D721Med (cell line): ENCODE data around the gene EDDM3A.
"Not testable (repeated sequence)": the region's sequence is repeated elsewhere in the genome, so short reads cannot be mapped to it uniquely, and the experiment has no call there.

Experiments
- DNase-seq: peaks from one replicate; pipeline ENCODE4 v3.0.0; 2011; ENCODE audit warnings: low spot score; ENCODE audit not compliant: insufficient read length
- FAIRE-seq: peaks from 2 replicates; lab custom pipeline; 2011; peaks lifted over from hg19 to GRCh38; lab: Jason Lieb, UNC
- CTCF ChIP-seq: IDR thresholded peaks from 2 replicates; pipeline ENCODE4 v1.5.1; 2012; ENCODE audit warnings: mild to moderate bottlenecking, control low read depth; ENCODE audit not compliant: insufficient read depth; ENCODE audit errors: missing control alignments

The EDDM3A gene

DNA sequence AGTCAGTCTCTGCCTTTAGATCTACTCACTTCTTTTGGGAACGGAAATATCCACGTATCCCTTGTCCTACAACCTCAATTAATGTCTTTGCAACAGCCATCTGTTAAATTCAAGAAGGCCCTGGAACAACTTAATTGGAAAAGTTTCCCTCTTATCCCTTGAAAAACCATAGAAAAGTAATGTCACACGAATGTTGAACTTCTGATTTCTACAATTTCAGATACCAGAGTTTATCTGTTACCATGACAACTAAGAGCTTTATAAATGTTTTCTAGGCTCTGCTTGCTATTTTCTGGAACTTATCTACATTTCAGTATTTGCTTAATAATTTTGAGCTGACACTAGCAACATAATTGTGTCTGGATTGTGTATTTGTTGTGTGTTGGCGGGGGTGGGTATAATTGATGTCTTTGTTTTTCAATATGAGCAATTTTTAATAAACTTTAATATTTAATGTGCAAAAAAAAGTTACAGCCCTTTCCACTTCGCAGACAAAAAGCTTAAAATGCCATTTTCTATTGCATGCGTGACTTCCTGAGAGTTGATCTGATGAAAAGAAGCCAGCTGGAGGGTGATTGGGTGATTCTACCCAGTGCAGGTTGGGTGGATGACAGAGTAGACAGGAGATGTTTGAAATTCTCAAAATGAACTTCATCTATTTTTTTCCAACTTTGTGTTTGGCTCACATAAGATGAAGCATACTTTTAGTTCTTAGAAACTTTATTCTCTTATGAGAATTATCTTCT lies 11.8 kb upstream of the EDDM3A start:
- no peak for TF ChIP-seq CTCF
- FAIRE-seq = no peak

GRCh38 chr14:20734430-20734806 lies 11.3 kb upstream of the EDDM3A start:
- FAIRE-seq (no peak), DNase-seq (no peak)
- no peak for TF ChIP-seq CTCF

More for the DNA sequence above, 11.8 kb upstream of the EDDM3A start:
- no peak for DNase-seq

DNA sequence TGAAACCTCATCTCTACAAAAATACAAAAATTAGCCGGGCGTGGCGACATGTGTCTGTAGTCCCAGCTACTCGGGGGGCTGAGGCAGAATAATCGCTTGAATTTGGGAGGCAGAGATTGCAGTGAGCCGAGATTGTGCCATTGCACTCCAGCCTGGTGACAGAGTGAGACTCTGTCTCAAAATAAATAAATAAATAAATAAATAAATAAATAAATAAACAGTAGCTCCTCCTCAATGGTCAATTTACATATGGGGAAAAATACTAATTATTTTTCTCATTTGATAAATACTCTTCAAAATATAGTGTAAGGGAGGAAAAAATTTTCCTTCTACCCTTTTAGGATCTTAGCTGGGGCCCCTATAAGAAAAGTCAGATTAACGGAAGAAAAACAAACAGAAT lies 7.4 kb upstream of the EDDM3A start:
- not testable (repeated sequence) for FAIRE-seq, DNase-seq

GRCh38 chr14:20742132-20742531 lies 3.6 kb upstream of the EDDM3A start:
- DNase-seq (no peak), FAIRE-seq (no peak)
- TF ChIP-seq CTCF = no peak

DNA sequence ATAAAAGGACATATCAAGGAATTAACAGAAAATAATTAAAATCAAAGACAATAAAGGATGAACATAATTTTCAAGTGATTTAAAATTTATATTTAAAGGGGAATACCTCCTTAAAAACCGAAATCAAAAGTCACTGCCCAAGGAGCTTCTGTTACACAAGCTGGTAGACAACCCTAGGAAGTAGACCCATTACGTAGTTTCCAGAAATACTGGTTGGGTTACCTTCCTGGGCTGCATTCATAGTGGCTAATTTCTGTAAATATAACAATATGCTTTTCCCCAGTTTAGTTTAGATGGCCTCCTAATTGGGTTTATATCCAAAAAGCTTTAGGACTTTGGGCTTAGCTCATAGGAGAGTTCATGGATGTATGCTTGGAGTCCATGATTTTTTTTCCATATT lies 2.1 kb upstream of the EDDM3A start:
- DNase-seq = no peak
- no peak for TF ChIP-seq CTCF
- no peak for FAIRE-seq

GRCh38 chr14:20746566-20746965 lies 879 bp downstream of the EDDM3A start:
- DNase-seq (no peak), FAIRE-seq (no peak)
- no peak for TF ChIP-seq CTCF

- no peak for FAIRE-seq
Observed at GRCh38 chr14:20748439-20748838, 2.8 kb downstream of the EDDM3A start.

More at GRCh38 chr14:20748439-20748838, 2.8 kb downstream of the EDDM3A start:
- no peak for DNase-seq
- no peak for TF ChIP-seq CTCF
